OCI-LY7 (cell line): ENCODE data around the gene STIP1. TPM values are rescaled to one million over a fixed set of nuclear protein-coding genes. Genes with fewer than 3 reads are reported as not detected.
A peak's percentile ranks its signal among the peaks of the same experiment; 100 is the strongest.

Experiments
- BruUV-seq: library from RNA; stranded (reverse); fragments of 400-500 nt; replicated peaks from 2 replicates; lab custom pipeline; 2021; lab: Mats Ljungman, UMichigan
- CTCF ChIA-PET: fragments of 300-600 bp; sonication (Branson Sonifier 250); formaldehyde crosslinking; loops from one replicate; lab custom pipeline; 2022; ENCODE audit warnings: antibody characterized with exemption; ENCODE audit not compliant: unreplicated experiment; lab: Charles Lee
- POLR2A ChIA-PET: fragments of 300-600 bp; sonication (Branson Sonifier 250); formaldehyde crosslinking; loops from one replicate; lab custom pipeline; 2022; ENCODE audit warnings: antibody characterized with exemption; lab: Charles Lee
- DNase-seq: peaks from one replicate; pipeline ENCODE4 v3.0.0-alpha.2; 2015; ENCODE audit warnings: low spot score
- H2AFZ ChIP-seq: fragments of 200-600 bp; sonication (generic), shearing (Covaris generic); 2 replicates; pipeline ENCODE4 v1.6.1; 2014; ENCODE audit warnings: mild to moderate bottlenecking, antibody characterized with exemption, low read length, moderate library complexity
- H3K27ac ChIP-seq: fragments of 200-600 bp; sonication (generic); 2 replicates; pipeline ENCODE4 v1.5.1; 2014; ENCODE audit warnings: mixed run types, low read depth, mild to moderate bottlenecking, moderate library complexity, low read length, inconsistent platforms; ENCODE audit not compliant: poor library complexity, severe bottlenecking
- H3K36me3 ChIP-seq: fragments of 200-600 bp; sonication (generic); 2 replicates; pipeline ENCODE4 v1.6.1; 2014; ENCODE audit warnings: mild to moderate bottlenecking, antibody characterized with exemption, low read length, moderate library complexity, mixed read lengths; ENCODE audit not compliant: insufficient read depth
- H3K4me1 ChIP-seq: fragments of 200-600 bp; sonication (generic); 2 replicates; pipeline ENCODE4 v1.5.1; 2014; ENCODE audit warnings: mild to moderate bottlenecking, low read length; ENCODE audit not compliant: insufficient read depth, poor library complexity, severe bottlenecking
- H3K4me2 ChIP-seq: fragments of 200-600 bp; sonication (generic); 2 replicates; pipeline ENCODE4 v1.6.1; 2014; ENCODE audit warnings: mild to moderate bottlenecking, low read length
- H3K4me3 ChIP-seq: fragments of 200-600 bp; sonication (generic); 2 replicates; pipeline ENCODE4 v1.5.1; 2014; ENCODE audit warnings: mild to moderate bottlenecking, low read depth, low read length; ENCODE audit not compliant: poor library complexity, severe bottlenecking
- H3K79me2 ChIP-seq: fragments of 200-600 bp; sonication (generic); 2 replicates; pipeline ENCODE4 v1.6.1; 2016; ENCODE audit warnings: low read depth, mild to moderate bottlenecking, low read length, moderate library complexity, mixed read lengths; ENCODE audit not compliant: insufficient read depth
- H3K9me2 ChIP-seq: fragments of 200-600 bp; sonication (generic); 2 replicates; pipeline ENCODE4 v1.6.1; 2016; ENCODE audit warnings: mild to moderate bottlenecking, low read length, mixed read lengths; ENCODE audit not compliant: insufficient read depth
- H3K9me3 ChIP-seq: fragments of 200-600 bp; sonication (generic); 2 replicates; pipeline ENCODE4 v1.6.1; 2014; ENCODE audit warnings: mild to moderate bottlenecking, mixed run types, low read length, mixed read lengths
- H4K20me1 ChIP-seq: fragments of 200-600 bp; sonication (generic); 2 replicates; pipeline ENCODE4 v1.6.1; 2014; ENCODE audit warnings: mild to moderate bottlenecking, antibody characterized with exemption, low read length, moderate library complexity, mixed read lengths; ENCODE audit not compliant: insufficient read depth
- CTCF ChIP-seq: fragments of 200-600 bp; sonication (generic); conservative IDR thresholded peaks from 2 replicates; pipeline ENCODE4 v1.5.1; 2014; ENCODE audit warnings: mild to moderate bottlenecking, antibody characterized with exemption, low read length, moderate library complexity, mixed read lengths
- EZH2phosphoT487 ChIP-seq: fragments of 200-600 bp; sonication (generic); IDR thresholded peaks from 2 replicates; pipeline ENCODE4 v1.6.1; 2018; ENCODE audit warnings: low read depth, borderline replicate concordance, mild to moderate bottlenecking, mixed run types, antibody characterized with exemption, low read length, moderate library complexity, mixed read lengths
- intact Hi-C: fragments of 100-400 bp; cut with micrococcal nuclease; formaldehyde crosslinking; loops from one replicate; pipeline ENCODE4 v1.10.0; 2022; ENCODE audit not compliant: unreplicated experiment
- total RNA-seq, 2 experiments: library from RNA; depleted of rRNA in 1 of 2; stranded (reverse); fragments of >200 nt in 1 of 2; shearing (Covaris generic) in 1 of 2; gene quantifications; 2 replicates each; pipeline ENCODE4 v1.2.3, GENCODE V29; 2014 to 2022

Gene STIP1
- total RNA-seq, 2 experiments from 2014 or later: 240 to 271 TPM

- Histone ChIP-seq H3K9me2 (no peaks in the 10 kb centered on the region), H3K9me3 (no peaks in the 10 kb centered on the region), H4K20me1 (no peaks in the 10 kb centered on the region), H3K4me3 (peak within 1 kb of the TSS; percentile 67), H3K27ac (no peak within 1 kb of the TSS), H2AFZ (peak within 1 kb of the TSS; percentile 91), H3K36me3 (no peaks in the 10 kb centered on the region), H3K79me2 (no peaks in the 10 kb centered on the region), H3K4me1 (peaks cover 19% of the 10 kb centered on the region), H3K4me2 (peak within 1 kb of the TSS; percentile 63)
- peak; percentile 57 for DNase-seq
- intact Hi-C loops: no loop called here
- TF ChIP-seq CTCF (no peak), EZH2phosphoT487 (no peak)
- POLR2A ChIA-PET: interaction anchor here (0.7 kb wide), 2 partner anchors 14 to 407 kb away, joined by 3 to 5 read pairs; no protein-coding TSS in a partner anchor
- no TSS peak for BruUV-seq
- CTCF ChIA-PET: no interaction called here
These were observed 19.9 kb upstream of the STIP1 start, which contains the start of gene MACROD1 for GRCh38 chr11:64165842-64166635. Gene MACROD1 (minus strand): TSS chr11:64166113. CDS start chr11:64165994, 119 bp downstream.

DNA sequence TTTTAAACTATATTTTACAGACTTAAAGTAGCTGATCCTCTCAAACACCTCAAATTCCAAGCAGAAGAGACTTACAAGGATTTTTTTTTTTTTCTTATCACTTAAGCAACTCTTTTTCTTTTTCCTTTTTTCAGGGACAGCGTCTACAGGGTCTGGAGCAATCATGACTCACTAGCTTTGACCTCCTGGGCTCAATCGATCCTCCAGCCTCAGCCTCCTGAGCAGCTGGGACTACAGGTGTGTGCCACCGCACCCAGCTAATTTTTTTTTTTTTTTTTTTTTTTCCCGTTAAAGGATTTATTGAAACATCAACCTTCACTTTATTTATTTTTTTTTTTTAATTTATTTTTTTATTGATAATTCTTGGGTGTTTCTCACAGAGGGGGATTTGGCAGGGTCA lies 15.6 kb upstream of the STIP1 start:
- Histone ChIP-seq H3K79me2 (no peaks in the 10 kb centered on the region), H3K4me3 (no peak overlapping the region), H3K9me3 (no peaks in the 10 kb centered on the region), H3K9me2 (no peaks in the 10 kb centered on the region), H4K20me1 (no peaks in the 10 kb centered on the region), H3K4me1 (peaks cover 11% of the 10 kb centered on the region), H3K27ac (no peak overlapping the region), H2AFZ (no peak overlapping the region), H3K36me3 (no peaks in the 10 kb centered on the region), H3K4me2 (no peak overlapping the region)
- no peak for DNase-seq
- TF ChIP-seq EZH2phosphoT487 (no peak), CTCF (no peak)
- POLR2A ChIA-PET: interaction anchor here (0.7 kb wide), 1 partner anchor 242 kb away, joined by 4 read pairs; no protein-coding TSS in a partner anchor
- CTCF ChIA-PET: no interaction called here
- no TSS peak for BruUV-seq
- intact Hi-C loops: no loop called here
